ENCODE results near the gene COL12A1. TPM values are rescaled to one million over a fixed set of nuclear protein-coding genes. Genes with fewer than 3 reads are reported as not detected.

Gene COL12A1
- total and polyA plus RNA-seq, 3 experiments from 2014 or later, result not detected

DNA sequence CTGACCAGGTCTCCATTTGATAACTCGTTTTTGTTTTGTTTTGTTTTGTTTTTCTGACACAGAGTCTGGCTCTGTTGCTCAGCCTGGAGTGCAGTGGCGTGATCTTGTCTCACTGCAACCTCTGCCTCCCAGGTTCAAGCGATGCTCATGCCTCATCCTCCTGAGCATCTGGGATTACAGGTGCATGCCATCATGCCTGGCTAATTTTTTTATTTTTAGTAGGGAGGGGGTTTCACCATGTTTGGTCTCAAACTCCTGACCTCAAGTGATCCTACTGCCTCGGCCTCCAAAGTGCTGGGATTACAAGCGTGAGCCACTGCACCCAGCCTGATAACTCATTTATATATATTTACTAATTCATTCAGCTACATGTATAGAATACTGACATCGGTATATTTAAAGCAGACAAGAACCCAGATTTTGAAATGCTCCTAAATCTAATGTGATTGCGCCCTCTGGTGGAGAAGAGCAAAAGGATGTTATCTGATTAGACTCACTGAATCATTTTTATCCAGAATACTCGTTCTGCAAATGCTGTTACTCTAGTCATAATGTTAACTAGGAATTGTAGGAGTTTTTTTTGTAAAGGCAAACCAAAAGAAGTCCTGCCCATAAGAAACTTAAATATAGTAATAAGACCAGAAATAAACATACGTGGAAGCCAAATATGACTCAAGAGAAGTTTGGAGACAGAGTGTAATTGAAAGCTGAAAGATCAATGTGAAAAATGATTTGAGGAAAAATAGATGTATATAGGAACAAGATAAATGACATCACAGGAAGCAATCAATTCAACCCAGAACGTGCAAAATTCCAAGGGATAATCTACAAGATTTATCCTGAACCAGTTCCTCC, 5.3 kb upstream of the COL12A1 start:
- no peak overlapping the region for H3K27ac ChIP-seq (ENCODE audit: low read depth, low read length)
- Mint-ChIP-seq H3K4me3 (no peak overlapping the region), H3K36me3 (no peaks in the 10 kb centered on the region), H3K27ac (no peak overlapping the region), H3K27me3 (peaks cover 39 to 70% of the 10 kb centered on the region in 2 donors), H3K4me1 (peaks cover 28 to 36% (median 31%) of the 10 kb centered on the region in 3 donors), H3K9me3 (no peaks in the 10 kb centered on the region)
- H3K27me3 ChIP-seq (ENCODE audit: insufficient read depth, low read length, poor library complexity, severe bottlenecking), result peaks cover 28% of the 10 kb centered on the region
- ChIA-PET CTCF (interaction anchor here (0.8 to 6.0 kb wide), 13 partner anchors 8 to 1478 kb away, joined by 3 to 94 read pairs (median 5); no protein-coding TSS in a partner anchor), POLR2A (no interaction called here)
- H3K9me3 ChIP-seq (ENCODE audit: low read length), result no peaks in the 10 kb centered on the region
- H3K4me3 ChIP-seq (ENCODE audit: low read length), result no peak overlapping the region
- H3K4me1 ChIP-seq (ENCODE audit: insufficient read depth, low read length), result peaks cover 28% of the 10 kb centered on the region
- H3K36me3 ChIP-seq (ENCODE audit: insufficient read depth, low read length), result no peaks in the 10 kb centered on the region
- DNase-seq, result peak in 4 of 5 donors; percentile 37 to 48 (median 42)

- no peaks in the 10 kb centered on the region for H3K9me3 ChIP-seq (ENCODE audit: low read length)
- Mint-ChIP-seq H3K9me3 (no peaks in the 10 kb centered on the region), H3K36me3 (no peaks in the 10 kb centered on the region), H3K4me3 (peak overlapping the region in 4 of 7 donors; percentile 49 to 87 (median 82)), H3K4me1 (peaks cover 46 to 54% (median 50%) of the 10 kb centered on the region in 3 donors), H3K27me3 (peaks cover 54 to 77% of the 10 kb centered on the region in 2 donors), H3K27ac (no peak overlapping the region)
- ChIA-PET CTCF (interaction anchor here (0.6 to 6.0 kb wide), 24 partner anchors 7 to 1599 kb away, joined by 3 to 94 read pairs (median 6); partner anchors contain the start of gene COX7A2), POLR2A (no interaction called here)
- peaks cover 39% of the 10 kb centered on the region for H3K27me3 ChIP-seq (ENCODE audit: insufficient read depth, low read length, poor library complexity, severe bottlenecking)
- no peaks in the 10 kb centered on the region for H3K36me3 ChIP-seq (ENCODE audit: insufficient read depth, low read length)
- H3K27ac ChIP-seq (ENCODE audit: low read depth, low read length), result no peak overlapping the region
- no peak for DNase-seq
- H3K4me3 ChIP-seq (ENCODE audit: low read length), result no peak overlapping the region
- H3K4me1 ChIP-seq (ENCODE audit: insufficient read depth, low read length), result peaks cover 44% of the 10 kb centered on the region
These were observed 3.4 kb upstream of the COL12A1 start for GRCh38 chr6:75209184-75209723.

DNA sequence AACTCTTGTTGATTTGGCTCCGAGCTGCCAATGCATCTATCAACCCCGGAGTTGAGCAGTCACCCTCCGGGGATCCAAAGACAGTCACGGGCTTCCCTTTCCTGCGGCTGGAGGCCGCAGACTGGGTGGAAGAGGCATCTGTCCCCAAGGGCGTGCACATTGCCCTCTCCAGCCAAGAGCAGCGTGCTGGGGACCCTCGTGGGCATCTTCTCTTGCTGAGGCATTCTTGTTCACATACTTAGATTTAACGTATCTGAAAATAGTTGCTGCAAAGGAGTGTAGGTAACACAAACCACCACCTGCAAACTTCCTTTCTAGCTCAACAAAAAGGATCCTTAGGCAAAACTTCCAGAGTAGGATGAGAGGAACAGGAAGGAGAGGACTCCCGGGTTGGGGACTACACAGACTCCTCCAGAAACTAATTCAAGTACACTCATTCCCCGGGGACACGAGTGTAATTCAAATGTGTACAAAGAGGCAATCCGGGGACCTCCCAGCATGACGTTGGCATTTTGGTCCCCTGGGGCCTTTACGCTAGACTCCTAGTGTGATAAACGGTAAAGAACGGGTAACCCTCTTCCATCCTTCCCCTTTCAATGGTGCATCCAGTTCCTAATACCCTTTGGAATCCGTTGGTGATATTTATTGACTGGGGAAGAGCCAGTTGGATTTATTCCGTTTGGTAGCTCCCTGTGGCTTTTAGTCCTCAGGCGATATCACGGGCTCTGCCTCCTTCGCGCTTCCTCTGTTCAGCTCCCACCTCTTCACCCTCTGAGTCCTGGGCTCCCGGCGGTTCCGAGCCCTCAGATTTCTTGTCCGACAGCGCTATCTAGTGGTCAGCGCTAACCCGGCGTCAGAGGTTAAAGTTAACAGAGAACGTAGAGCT, 2.7 kb upstream of the COL12A1 start:
- H3K4me3 Mint-ChIP-seq, result peak overlapping the region; percentile 49 to 87 (median 81)
- H3K4me3 ChIP-seq (ENCODE audit: low read length), result peak overlapping the region; percentile 46
- POLR2A ChIA-PET, result interaction anchor here (0.7 kb wide), 1 partner anchor 35 kb away, joined by 3 read pairs; the partner anchor contains the start of gene COX7A2
- H3K9me3 Mint-ChIP-seq, result no peaks in the 10 kb centered on the region
- no peaks in the 10 kb centered on the region for H3K36me3 ChIP-seq (ENCODE audit: insufficient read depth, low read length)
- H3K27ac Mint-ChIP-seq, result peak overlapping the region in 2 of 8 donors; percentile 12 to 30
- peaks cover 46% of the 10 kb centered on the region for H3K27me3 ChIP-seq (ENCODE audit: insufficient read depth, low read length, poor library complexity, severe bottlenecking)
- no peak overlapping the region for H3K27ac ChIP-seq (ENCODE audit: low read depth, low read length)
- CTCF ChIA-PET, result interaction anchor here (0.6 to 6.0 kb wide), 27 partner anchors 10 to 1598 kb away, joined by 3 to 94 read pairs (median 4); partner anchors contain the start of gene COX7A2
- H3K4me1 Mint-ChIP-seq, result peaks cover 51 to 57% (median 57%) of the 10 kb centered on the region in 3 donors
- DNase-seq, result peak; percentile 71 to 83 (median 72)
- H3K27me3 Mint-ChIP-seq, result peaks cover 60 to 80% of the 10 kb centered on the region in 2 donors
- H3K9me3 ChIP-seq (ENCODE audit: low read length), result no peaks in the 10 kb centered on the region
- H3K36me3 Mint-ChIP-seq, result no peaks in the 10 kb centered on the region
- peaks cover 45% of the 10 kb centered on the region for H3K4me1 ChIP-seq (ENCODE audit: insufficient read depth, low read length)

- Histone ChIP-seq H3K4me1 (ENCODE audit: insufficient read depth, low read length) (peaks cover 45% of the 10 kb centered on the region), H3K27ac (ENCODE audit: low read depth, low read length) (no peak overlapping the region), H3K9me3 (ENCODE audit: low read length) (no peaks in the 10 kb centered on the region), H3K4me3 (ENCODE audit: low read length) (peak overlapping the region; percentile 18), H3K36me3 (ENCODE audit: insufficient read depth, low read length) (no peaks in the 10 kb centered on the region), H3K27me3 (ENCODE audit: insufficient read depth, low read length, poor library complexity, severe bottlenecking) (peaks cover 54% of the 10 kb centered on the region)
- Mint-ChIP-seq H3K4me3 (peak overlapping the region; percentile 49 to 87 (median 81)), H3K36me3 (no peaks in the 10 kb centered on the region), H3K4me1 (peaks cover 58 to 67% (median 62%) of the 10 kb centered on the region in 3 donors), H3K27me3 (peaks cover 62 to 89% of the 10 kb centered on the region in 2 donors), H3K27ac (peak overlapping the region in 1 of 8 donors; percentile 21), H3K9me3 (no peaks in the 10 kb centered on the region)
- ChIA-PET POLR2A (no interaction called here), CTCF (interaction anchor here (1.1 to 6.0 kb wide), 3 partner anchors 1468 to 1474 kb away, joined by 7 to 94 read pairs (median 35); no protein-coding TSS in a partner anchor)
- DNase-seq, result no peak
These were observed 906 bp upstream of the COL12A1 start for GRCh38 chr6:75206576-75207342.

- peaks cover 45% of the 10 kb centered on the region for H3K4me1 ChIP-seq (ENCODE audit: insufficient read depth, low read length)
- Mint-ChIP-seq H3K36me3 (no peaks in the 10 kb centered on the region), H3K4me3 (peak overlapping the region; percentile 47 to 87 (median 79)), H3K27ac (peak overlapping the region in 2 of 8 donors; percentile 13 to 48), H3K4me1 (peaks cover 58 to 67% (median 58%) of the 10 kb centered on the region in 3 donors), H3K27me3 (peaks cover 62 to 89% of the 10 kb centered on the region in 2 donors), H3K9me3 (no peaks in the 10 kb centered on the region)
- H3K9me3 ChIP-seq (ENCODE audit: low read length), result no peaks in the 10 kb centered on the region
- ChIA-PET CTCF (interaction anchor here (1.0 to 1.1 kb wide), 2 partner anchors 1465 to 1467 kb away, joined by 3 to 7 read pairs; no protein-coding TSS in a partner anchor), POLR2A (interaction anchor here (0.6 kb wide), 1 partner anchor 381 kb away, joined by 5 read pairs; no protein-coding TSS in a partner anchor)
- peaks cover 50% of the 10 kb centered on the region for H3K27me3 ChIP-seq (ENCODE audit: insufficient read depth, low read length, poor library complexity, severe bottlenecking)
- no peak overlapping the region for H3K27ac ChIP-seq (ENCODE audit: low read depth, low read length)
- H3K4me3 ChIP-seq (ENCODE audit: low read length), result peak overlapping the region; percentile 32
- H3K36me3 ChIP-seq (ENCODE audit: insufficient read depth, low read length), result no peaks in the 10 kb centered on the region
- DNase-seq, result no peak
These were observed 686 bp downstream of the COL12A1 start for GRCh38 chr6:75204959-75205775.

GRCh38 chr6:75204217-75204958, 1.5 kb downstream of the COL12A1 start:
- DNase-seq, result no peak
- peaks cover 59 to 92% of the 10 kb centered on the region in 2 donors for H3K27me3 Mint-ChIP-seq
- Histone ChIP-seq H3K27me3 (ENCODE audit: insufficient read depth, low read length, poor library complexity, severe bottlenecking) (peaks cover 49% of the 10 kb centered on the region), H3K4me3 (ENCODE audit: low read length) (no peak overlapping the region), H3K36me3 (ENCODE audit: insufficient read depth, low read length) (no peaks in the 10 kb centered on the region), H3K27ac (ENCODE audit: low read depth, low read length) (no peak overlapping the region), H3K4me1 (ENCODE audit: insufficient read depth, low read length) (peaks cover 45% of the 10 kb centered on the region), H3K9me3 (ENCODE audit: low read length) (no peaks in the 10 kb centered on the region)
- H3K36me3 Mint-ChIP-seq, result no peaks in the 10 kb centered on the region
- peaks cover 58 to 67% (median 58%) of the 10 kb centered on the region in 3 donors for H3K4me1 Mint-ChIP-seq
- peak overlapping the region; percentile 47 to 87 (median 79) for H3K4me3 Mint-ChIP-seq
- ChIA-PET POLR2A (no interaction called here), CTCF (interaction anchor here (1.0 to 1.5 kb wide), 2 partner anchors 1464 to 1468 kb away, joined by 3 read pairs; no protein-coding TSS in a partner anchor)
- H3K9me3 Mint-ChIP-seq, result no peaks in the 10 kb centered on the region
- H3K27ac Mint-ChIP-seq, result peak overlapping the region in 1 of 8 donors; percentile 40
